Stimulated activated CD4-positive, alpha-beta T cell treated with anti-CD3 and anti-CD28 coated beads, Interleukin-1b, Interleukin-23, amount 100 ng/mL, for 1 hour (primary cell): ENCODE data around the gene SMPD3.

Experiments used
- DNase-seq, 2 donors: peaks; one replicate each; pipeline ENCODE4 v3.0.0-alpha.2; 2020; ENCODE audit warnings: low read depth in 2 of 2

SMPD3 gene

GRCh38 chr16:68434624-68435210, 13.6 kb downstream of the SMPD3 start:
- DNase-seq, result no peak

GRCh38 chr16:68433316-68433715, 15.0 kb downstream of the SMPD3 start:
- DNase-seq, result no peak

- no peak for DNase-seq
Measured at GRCh38 chr16:68432701-68433100, 15.6 kb downstream of the SMPD3 start.

GRCh38 chr16:68429076-68429854, 19.0 kb downstream of the SMPD3 start:
- no peak for DNase-seq

GRCh38 chr16:68427649-68428303, 20.5 kb downstream of the SMPD3 start:
- DNase-seq, result no peak

GRCh38 chr16:68426347-68426652, 22.0 kb downstream of the SMPD3 start:
- no peak for DNase-seq

GRCh38 chr16:68425498-68426346, 22.6 kb downstream of the SMPD3 start:
- DNase-seq, result no peak

- no peak for DNase-seq
Measured at GRCh38 chr16:68423771-68424170, 24.5 kb downstream of the SMPD3 start.

GRCh38 chr16:68422396-68422960, 25.8 kb downstream of the SMPD3 start:
- DNase-seq, result no peak

- no peak for DNase-seq
Measured at GRCh38 chr16:68421076-68421475, 27.2 kb downstream of the SMPD3 start.

GRCh38 chr16:68420366-68420942, 27.9 kb downstream of the SMPD3 start:
- no peak for DNase-seq

- peak; percentile 39 to 52 for DNase-seq
Measured at GRCh38 chr16:68417711-68418301, 30.5 kb downstream of the SMPD3 start.

- no peak for DNase-seq
Measured at GRCh38 chr16:68416057-68417046, 32.0 kb downstream of the SMPD3 start.

GRCh38 chr16:68414581-68414980, 33.7 kb downstream of the SMPD3 start:
- DNase-seq, result no peak

GRCh38 chr16:68412061-68412460, 36.2 kb downstream of the SMPD3 start:
- DNase-seq, result no peak

GRCh38 chr16:68411086-68411485, 37.2 kb downstream of the SMPD3 start:
- no peak for DNase-seq

GRCh38 chr16:68408967-68409366, 39.3 kb downstream of the SMPD3 start:
- no peak for DNase-seq

- no peak for DNase-seq
Measured at GRCh38 chr16:68408428-68408827, 39.9 kb downstream of the SMPD3 start.

- no peak for DNase-seq
Measured at GRCh38 chr16:68406458-68407152, 41.7 kb downstream of the SMPD3 start.
